Cerebellar nuclear complex (tissue), 1 donor: ENCODE measurements around the gene DCST1.

ENCODE experiments used
- DNase-seq, 2 experiments: peaks; one replicate each; lab custom pipeline; 2025; lab: John Stamatoyannopoulos, UW

Gene DCST1

GRCh38 chr1:155000726-155001424 lies 32.7 kb upstream of the DCST1 start:
- peak in 1 of 2 experiments; percentile 27 for DNase-seq

GRCh38 chr1:155001425-155001674 lies 32.3 kb upstream of the DCST1 start:
- no peak for DNase-seq

- DNase-seq: peak; percentile 98
Observed at GRCh38 chr1:155001675-155002463, 31.8 kb upstream of the DCST1 start.

GRCh38 chr1:155002464-155003226 lies 31.0 kb upstream of the DCST1 start, which contains the start of gene ZBTB7B:
Gene ZBTB7B, plus strand, starts transcription at chr1:155002802. Its CDS starts 11,859 bp downstream, at chr1:155014661.
- DNase-seq: no peak

- no peak for DNase-seq
Observed at GRCh38 chr1:155003227-155003765, 30.3 kb upstream of the DCST1 start.

- no peak for DNase-seq
Observed at GRCh38 chr1:155003766-155004351, 29.8 kb upstream of the DCST1 start.

GRCh38 chr1:155004352-155005075 lies 29.1 kb upstream of the DCST1 start:
- no peak for DNase-seq

GRCh38 chr1:155005076-155006011 lies 28.3 kb upstream of the DCST1 start:
- DNase-seq: no peak

- peak in 1 of 2 experiments; percentile 13 for DNase-seq
Observed at GRCh38 chr1:155006601-155007101, 27.0 kb upstream of the DCST1 start.

GRCh38 chr1:155007251-155007828 lies 26.3 kb upstream of the DCST1 start:
- DNase-seq: no peak

- no peak for DNase-seq
Observed at GRCh38 chr1:155008015-155008941, 25.3 kb upstream of the DCST1 start.

- no peak for DNase-seq
Observed at GRCh38 chr1:155009221-155009711, 24.4 kb upstream of the DCST1 start.

- no peak for DNase-seq
Observed at GRCh38 chr1:155009742-155010141, 23.9 kb upstream of the DCST1 start.

- no peak for DNase-seq
Observed at GRCh38 chr1:155010211-155010918, 23.3 kb upstream of the DCST1 start.

- no peak for DNase-seq
Observed at GRCh38 chr1:155011004-155011416, 22.6 kb upstream of the DCST1 start.

- DNase-seq: no peak
Observed at GRCh38 chr1:155011437-155012025, 22.1 kb upstream of the DCST1 start.

GRCh38 chr1:155012026-155012546 lies 21.5 kb upstream of the DCST1 start:
- no peak for DNase-seq
